ENCODE results near the gene SIRPB1.
"Not testable (repeated sequence)": the region's sequence is repeated elsewhere in the genome, so short reads cannot be mapped to it uniquely, and the experiment has no call there.

SIRPB1 gene

DNA sequence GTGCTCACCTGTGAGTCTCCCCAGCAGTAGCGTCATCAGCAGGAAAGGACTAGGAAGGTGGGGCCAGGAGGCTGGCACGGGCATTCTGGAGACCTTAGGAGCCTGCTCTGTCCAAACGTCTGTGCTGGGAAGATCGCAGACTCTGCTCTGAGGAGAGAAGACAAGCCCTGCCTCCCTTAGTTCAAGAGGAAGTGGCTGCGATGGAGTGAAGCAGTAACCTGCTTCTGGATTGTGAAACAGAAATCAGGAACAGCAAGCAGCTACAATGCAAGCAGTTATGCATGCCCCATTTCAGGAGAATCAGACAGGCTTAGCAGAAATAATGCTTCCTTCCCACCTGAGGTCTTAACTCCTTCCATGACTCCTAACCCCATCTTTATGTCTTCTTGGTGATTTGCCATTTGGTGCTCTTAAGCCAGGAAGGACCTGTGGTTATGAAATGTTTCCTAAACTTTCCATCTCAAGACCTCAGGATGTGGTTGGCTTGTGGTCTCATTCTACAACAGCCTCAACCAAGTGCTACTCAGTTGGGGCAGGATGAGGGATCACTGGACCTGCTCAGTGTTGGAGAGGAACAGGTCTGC lies at the start of gene SIRPB1:
TSS of gene SIRPB1 (minus strand) at position 149 of the 584 bp plus-strand sequence. CDS start at position 84, 65 bp downstream.
- no peak for DNase-seq (ENCODE audit: low spot score)

DNA sequence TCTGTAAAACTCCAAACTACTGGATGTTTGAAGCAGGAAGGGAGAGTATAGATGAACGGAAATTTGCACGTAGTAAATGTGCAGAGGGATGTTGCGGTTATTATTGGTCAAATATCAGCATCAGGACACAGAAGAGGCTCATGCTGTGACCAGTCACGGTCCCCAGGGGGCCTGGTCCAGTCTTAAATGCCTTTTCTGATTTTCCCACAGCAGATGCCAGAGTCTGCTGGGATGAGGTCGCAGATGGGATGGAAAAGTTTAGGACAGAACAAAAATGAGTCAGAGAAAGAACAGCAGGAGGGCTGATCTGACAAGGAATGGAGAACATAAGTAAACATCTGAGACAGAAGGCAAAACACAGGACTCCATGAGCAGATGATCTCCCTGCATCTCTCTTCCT lies 49.5 kb upstream of the SIRPB1 start:
- no peak for DNase-seq (ENCODE audit: low spot score)

- no peak for DNase-seq (ENCODE audit: low spot score)
Measured at GRCh38 chr20:1667502-1668085, 47.8 kb upstream of the SIRPB1 start.

GRCh38 chr20:1666802-1667201 lies 47.0 kb upstream of the SIRPB1 start:
- DNase-seq (ENCODE audit: low spot score): no peak

- no peak for DNase-seq (ENCODE audit: low spot score)
Measured at GRCh38 chr20:1665345-1665744, 45.5 kb upstream of the SIRPB1 start.

GRCh38 chr20:1664911-1665310 lies 45.1 kb upstream of the SIRPB1 start:
- DNase-seq (ENCODE audit: low spot score): no peak

DNA sequence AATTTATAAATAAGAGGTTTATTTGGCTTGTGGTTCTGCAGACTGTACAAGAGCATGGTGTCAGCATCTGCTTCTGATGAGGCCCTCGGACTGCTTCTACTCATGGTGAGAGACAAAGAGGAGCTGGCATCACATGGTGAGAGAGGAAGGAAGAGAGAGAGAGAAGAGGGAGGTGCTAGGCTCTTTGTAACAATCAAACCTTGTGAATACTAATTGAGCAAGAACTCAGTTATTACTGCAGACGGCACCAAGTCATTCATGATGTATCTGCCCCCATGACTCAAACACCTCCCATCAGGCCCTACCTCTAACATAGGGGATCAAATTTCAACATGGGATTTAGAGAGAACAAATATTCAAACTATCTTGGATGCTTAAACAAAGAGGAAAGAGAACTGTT lies 44.1 kb upstream of the SIRPB1 start:
- no peak for DNase-seq (ENCODE audit: low spot score)

- DNase-seq (ENCODE audit: low spot score): no peak
Measured at GRCh38 chr20:1661542-1662299, 41.9 kb upstream of the SIRPB1 start.

DNA sequence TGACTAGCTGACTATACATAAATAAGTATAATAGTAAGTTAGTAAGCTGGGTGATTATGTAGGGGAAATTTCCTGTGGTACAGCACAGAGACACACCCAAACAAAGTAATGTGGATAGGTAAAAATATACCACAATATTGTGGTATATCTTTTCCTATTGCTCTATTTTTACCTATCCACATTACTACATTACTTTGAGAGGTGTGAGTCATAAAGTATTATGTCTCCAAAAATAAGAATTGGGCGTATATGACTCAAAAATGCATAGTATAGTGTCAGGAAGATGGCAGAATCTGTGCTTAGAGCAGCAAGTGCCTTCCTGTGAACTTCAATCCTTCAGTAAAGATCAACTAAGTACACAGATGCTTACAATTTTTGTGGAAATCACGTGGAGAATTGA lies 40.4 kb upstream of the SIRPB1 start:
- DNase-seq (ENCODE audit: low spot score): no peak

DNA sequence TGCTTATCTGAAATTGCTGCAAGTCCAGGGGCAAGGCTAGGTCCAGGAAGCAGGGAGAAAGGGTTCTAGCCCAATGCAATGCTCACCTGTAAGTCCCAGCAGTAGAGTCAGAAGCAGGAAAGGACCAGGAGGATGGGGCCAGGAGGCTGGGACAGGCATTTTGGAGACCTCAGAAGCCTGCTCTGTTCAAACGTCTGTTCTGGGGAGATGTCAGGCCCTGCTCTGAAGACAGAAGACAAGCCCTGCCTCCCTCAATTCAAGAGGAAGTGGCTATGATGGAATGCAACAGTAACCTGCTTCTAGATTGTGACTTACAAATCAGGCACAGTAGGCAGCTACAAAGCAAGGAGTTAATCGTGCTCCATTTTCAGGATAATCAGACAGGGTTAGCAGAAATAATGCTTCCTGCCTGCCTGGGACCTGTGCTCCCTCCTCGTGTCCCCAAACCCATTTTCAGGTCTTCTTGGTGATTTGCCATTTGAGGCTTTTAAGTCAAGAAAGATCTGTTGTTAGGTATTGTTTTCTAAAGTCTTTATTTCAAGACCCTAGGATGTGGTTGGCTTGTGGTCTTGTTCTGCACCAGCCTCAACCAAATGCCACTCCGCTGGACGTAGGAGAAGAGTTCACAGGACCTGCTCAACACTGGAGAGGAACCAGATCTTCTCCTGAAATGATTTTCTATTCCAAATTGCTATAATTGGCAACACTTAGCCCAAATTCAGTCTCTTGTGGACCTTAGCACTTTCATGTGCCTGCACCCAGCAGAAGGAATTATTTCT lies 37.9 kb upstream of the SIRPB1 start, which contains the start of gene SIRPG:
TSS of gene SIRPG (minus strand) at position 224 of the 779 bp plus-strand sequence. CDS start at position 159, 65 bp downstream.
- no peak for DNase-seq (ENCODE audit: low spot score)

DNA sequence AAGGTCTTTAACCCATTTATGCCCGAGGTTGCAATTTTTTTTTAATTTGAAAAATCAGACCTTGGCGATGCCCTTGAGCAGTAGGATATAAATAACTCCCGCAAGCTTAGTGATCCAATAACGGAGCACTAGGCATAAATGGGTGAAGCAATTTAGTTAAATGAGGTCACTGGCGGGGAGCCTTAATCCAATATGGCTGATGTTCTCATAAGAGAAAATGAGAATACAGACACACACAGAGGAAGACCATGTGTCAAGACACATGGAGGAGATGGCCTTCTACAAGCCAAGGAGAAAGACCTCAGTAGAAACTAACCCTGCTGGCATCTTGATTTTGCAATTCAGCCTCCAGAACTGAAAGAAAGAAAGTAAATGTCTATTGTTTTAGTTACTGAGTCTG lies 37.0 kb upstream of the SIRPB1 start:
- DNase-seq (ENCODE audit: low spot score): no peak

DNA sequence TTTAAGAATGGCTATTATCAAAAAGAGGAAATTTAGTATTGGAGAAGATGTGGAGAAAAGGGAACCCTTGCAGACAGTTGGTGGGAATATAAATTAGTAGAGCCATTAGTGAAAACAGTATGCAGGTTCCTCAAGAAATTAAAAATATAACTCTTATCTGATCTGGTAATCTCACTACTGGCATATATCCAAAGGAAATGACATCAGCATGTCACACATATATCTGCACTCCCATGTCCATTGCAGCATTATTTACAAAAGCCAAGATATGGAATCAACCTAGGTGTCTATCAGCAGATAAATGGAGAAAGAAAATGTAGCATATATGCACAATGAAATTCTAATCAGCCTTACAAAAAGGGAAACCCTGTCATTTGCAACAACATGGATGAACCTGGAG lies 35.2 kb upstream of the SIRPB1 start:
- DNase-seq (ENCODE audit: low spot score): no peak

- DNase-seq (ENCODE audit: low spot score): no peak
Measured at GRCh38 chr20:1652960-1653359, 33.2 kb upstream of the SIRPB1 start.

- no peak for DNase-seq (ENCODE audit: low spot score)
Measured at GRCh38 chr20:1652104-1652503, 32.3 kb upstream of the SIRPB1 start.

DNA sequence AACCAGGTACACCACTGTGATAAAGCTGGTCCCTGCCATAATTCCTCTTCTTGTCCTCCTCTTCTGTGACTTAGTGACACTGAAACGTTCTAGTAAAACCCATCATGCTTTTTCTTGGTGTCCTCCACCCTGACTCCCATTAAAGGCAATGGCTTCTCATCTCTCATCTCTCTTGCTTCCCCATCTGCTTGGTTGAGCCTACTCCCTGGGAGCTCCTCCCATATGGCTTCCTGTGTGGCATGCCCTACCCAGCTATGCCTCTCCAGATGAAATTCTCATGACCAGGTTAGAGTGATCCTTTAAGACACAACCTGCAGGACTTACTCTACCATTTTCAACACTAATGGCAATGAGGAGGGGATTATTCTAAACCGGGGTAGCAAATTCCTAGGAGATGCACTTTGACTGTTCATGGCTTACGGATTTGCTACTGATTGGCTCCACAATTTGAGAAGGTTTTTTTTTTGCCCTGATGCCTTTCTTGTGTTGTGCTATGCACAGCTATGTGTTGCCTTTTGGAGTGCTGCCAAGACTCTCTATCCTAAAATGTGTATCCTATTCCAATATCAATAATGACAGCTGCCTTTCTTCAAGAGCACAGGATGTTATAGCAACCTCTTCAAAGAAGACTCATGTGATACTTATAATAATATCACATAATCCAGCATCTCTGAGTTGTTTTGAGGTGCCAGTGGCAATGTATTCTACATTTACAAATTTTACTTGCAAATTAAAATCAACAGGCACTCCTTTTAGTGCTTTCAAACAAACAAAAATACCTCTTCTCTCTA lies 31.7 kb upstream of the SIRPB1 start:
- no peak for DNase-seq (ENCODE audit: low spot score)

- DNase-seq (ENCODE audit: low spot score): no peak
Measured at GRCh38 chr20:1648101-1648500, 28.3 kb upstream of the SIRPB1 start.

GRCh38 chr20:1646975-1647431 lies 27.2 kb upstream of the SIRPB1 start:
- DNase-seq (ENCODE audit: low spot score): no peak

DNA sequence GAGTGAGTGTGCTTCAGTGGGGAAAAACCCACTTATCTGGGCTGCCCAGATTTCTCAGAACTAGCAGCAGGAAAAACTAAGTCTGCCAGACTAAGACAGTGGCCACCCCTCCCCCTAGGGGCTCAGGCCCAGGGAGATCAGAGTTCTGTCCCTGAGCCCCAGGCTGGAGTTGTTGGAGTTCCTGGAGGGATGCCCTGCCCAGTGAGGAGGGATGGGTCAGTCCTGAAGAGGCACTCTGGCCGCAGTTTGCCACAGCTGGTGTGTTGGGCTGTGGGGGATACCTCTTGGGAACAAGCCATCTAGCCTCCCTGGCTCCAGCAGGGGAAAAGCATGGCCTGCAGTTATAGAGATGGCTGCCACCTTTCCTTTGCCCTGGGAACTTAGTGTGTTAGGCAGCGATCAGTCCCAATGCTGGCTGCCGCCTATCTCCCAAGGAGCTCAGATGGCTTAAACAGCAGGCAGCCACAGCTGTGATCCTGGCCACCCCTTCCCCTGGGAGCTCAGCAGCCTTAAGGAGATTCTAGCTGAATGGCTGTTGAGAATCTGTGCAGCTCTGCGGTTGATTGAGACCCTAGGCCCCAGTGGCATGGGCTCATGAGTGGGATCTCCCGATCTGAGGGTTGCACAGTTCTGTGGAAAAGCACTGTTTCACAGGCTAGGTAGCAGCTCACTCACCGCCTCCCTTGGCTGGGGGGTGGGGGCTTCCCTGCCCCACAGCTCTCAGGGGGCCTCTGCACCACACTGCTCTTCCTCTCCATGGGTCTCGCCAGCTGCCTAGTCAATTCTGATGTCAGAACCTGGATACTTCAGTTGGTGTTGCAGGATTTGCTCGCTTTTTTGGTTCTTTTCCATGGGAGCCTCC lies 24.5 kb upstream of the SIRPB1 start:
- DNase-seq (ENCODE audit: low spot score): no peak

GRCh38 chr20:1638643-1639042 lies 18.8 kb upstream of the SIRPB1 start:
- not testable (repeated sequence) for DNase-seq (ENCODE audit: low spot score)

DNA sequence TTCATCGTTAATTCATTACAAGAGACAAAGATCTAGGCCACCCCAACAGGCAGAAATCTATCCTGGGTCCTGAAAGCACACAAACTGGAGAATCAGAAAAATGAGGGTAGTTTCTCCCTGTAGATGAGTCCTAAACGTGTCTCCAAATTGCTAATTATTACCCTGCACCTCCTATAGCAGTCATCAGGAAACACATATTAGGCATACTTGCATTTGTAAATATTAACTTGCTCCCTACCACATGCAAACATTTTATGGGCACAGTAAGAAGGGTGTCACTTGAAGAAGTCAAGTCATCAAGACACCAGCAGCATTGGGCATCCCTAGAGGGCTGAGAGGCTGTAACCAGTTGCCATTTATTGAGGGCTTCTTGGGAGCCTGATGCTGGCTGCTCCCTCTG lies 17.9 kb upstream of the SIRPB1 start:
- DNase-seq (ENCODE audit: low spot score): no peak

GRCh38 chr20:1637226-1637625 lies 17.4 kb upstream of the SIRPB1 start:
- no peak for DNase-seq (ENCODE audit: low spot score)

Data from HuH-7 (cell line).